ENCODE results near the gene KDM1B.
A peak's percentile ranks its signal among the peaks of the same experiment; 100 is the strongest.

The KDM1B gene

DNA sequence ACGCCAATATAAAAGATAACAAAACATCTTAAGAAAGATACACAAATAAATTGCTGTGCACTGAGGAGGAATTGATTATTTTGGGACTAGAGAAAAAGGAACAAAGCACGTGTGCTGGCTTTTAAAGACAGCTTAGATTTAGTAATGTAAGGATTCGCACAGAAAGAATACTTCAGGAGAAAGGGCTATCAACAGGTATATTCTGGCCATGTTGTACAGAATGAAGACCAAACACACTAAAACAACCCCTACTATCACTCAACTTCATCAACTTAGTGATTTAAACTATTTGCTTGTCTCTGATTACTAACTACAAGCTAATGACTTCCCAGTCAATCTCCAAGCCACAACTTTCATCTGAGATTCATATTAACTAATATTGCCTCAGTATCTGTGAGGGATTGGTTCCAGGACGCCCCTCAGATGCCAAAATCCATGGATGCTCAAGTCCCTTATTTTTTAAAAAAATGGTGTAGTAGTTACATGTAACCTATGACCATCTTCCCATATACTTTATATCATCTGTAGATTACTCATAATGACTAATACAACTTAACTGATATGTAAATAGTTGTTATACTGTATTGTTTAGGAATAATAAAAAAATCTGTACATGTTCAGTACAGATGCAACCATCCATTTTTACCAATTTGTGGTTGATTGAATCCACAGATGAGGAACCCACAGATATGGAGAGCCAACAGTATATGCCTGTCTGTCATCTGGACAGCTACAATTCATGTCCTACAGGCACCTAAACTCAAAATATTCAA is 104.6 kb downstream of the KDM1B start:
- H3K4me3 ChIP-seq (ENCODE audit: control insufficient read depth, low read depth, low read length), result no peak overlapping the region
- peak; percentile 35 for DNase-seq (ENCODE audit: low read depth)
- TF ChIP-seq, protein P1, sequence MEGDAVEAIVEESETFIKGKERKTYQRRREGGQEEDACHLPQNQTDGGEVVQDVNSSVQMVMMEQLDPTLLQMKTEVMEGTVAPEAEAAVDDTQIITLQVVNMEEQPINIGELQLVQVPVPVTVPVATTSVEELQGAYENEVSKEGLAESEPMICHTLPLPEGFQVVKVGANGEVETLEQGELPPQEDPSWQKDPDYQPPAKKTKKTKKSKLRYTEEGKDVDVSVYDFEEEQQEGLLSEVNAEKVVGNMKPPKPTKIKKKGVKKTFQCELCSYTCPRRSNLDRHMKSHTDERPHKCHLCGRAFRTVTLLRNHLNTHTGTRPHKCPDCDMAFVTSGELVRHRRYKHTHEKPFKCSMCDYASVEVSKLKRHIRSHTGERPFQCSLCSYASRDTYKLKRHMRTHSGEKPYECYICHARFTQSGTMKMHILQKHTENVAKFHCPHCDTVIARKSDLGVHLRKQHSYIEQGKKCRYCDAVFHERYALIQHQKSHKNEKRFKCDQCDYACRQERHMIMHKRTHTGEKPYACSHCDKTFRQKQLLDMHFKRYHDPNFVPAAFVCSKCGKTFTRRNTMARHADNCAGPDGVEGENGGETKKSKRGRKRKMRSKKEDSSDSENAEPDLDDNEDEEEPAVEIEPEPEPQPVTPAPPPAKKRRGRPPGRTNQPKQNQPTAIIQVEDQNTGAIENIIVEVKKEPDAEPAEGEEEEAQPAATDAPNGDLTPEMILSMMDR (conservative IDR thresholded peaks at IDR 0.05; ENCODE audit: control insufficient read depth, insufficient read depth, low read depth, low read length), result no peak

DNA sequence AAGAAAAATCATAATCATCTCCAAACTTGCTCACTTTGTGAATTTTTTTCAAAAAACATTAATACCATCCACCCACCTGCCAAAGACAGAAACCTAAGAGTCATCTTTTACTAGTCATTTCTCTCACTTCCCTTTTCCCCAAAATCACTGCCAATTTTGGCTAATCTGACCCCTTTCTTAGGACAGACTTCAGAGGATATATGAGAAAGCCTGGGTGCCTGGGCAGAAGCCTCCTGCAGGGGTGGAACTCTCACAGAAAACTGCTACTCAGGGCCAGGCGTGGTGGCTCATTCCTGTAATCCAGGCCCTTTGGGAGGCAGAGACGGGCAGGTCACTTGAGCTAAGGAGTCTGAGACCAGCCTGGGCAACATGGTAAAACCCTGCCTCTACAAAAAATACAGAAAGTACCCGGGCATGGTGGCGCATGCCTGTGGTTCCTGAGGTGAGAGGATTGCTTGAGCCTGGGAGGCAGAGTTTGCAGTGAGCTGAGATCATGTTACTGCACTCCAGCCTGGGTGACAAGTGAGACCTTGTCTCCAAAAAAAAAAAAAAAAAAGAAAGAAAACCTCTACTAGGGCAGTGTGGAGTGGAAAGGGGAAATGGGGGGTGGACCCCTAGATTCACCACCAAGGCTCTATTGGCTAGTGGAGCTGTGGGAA is 105.4 kb downstream of the KDM1B start:
- peak; percentile 65 for DNase-seq (ENCODE audit: low read depth)
- TF ChIP-seq, protein P1 (conservative IDR thresholded peaks at IDR 0.05; ENCODE audit: control insufficient read depth, insufficient read depth, low read depth, low read length), result no peak
- H3K4me3 ChIP-seq (ENCODE audit: control insufficient read depth, low read depth, low read length), result no peak overlapping the region

DNA sequence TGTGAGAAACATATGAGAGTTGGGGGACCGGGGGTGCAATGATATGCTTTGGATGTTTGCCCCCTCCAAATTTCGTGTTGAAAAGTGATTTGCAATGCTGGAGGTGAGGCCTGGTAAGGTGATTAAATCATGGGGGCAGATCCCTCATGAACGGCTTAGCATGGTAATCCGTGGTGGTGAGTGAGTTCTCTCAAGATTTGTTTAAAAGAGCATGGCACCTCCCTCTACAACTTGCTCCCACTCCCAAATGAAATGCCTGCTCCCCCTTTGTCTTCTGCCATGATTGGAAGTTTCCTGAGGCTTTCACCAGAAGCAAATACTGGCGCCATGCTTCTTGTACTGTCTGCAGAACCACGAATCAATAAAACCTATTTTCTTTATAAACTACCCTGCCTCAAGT is 106.7 kb downstream of the KDM1B start:
- DNase-seq (ENCODE audit: low read depth), result no peak
- H3K4me3 ChIP-seq (ENCODE audit: control insufficient read depth, low read depth, low read length), result no peak overlapping the region
- TF ChIP-seq, protein P1 (conservative IDR thresholded peaks at IDR 0.05; ENCODE audit: control insufficient read depth, insufficient read depth, low read depth, low read length), result no peak

DNA sequence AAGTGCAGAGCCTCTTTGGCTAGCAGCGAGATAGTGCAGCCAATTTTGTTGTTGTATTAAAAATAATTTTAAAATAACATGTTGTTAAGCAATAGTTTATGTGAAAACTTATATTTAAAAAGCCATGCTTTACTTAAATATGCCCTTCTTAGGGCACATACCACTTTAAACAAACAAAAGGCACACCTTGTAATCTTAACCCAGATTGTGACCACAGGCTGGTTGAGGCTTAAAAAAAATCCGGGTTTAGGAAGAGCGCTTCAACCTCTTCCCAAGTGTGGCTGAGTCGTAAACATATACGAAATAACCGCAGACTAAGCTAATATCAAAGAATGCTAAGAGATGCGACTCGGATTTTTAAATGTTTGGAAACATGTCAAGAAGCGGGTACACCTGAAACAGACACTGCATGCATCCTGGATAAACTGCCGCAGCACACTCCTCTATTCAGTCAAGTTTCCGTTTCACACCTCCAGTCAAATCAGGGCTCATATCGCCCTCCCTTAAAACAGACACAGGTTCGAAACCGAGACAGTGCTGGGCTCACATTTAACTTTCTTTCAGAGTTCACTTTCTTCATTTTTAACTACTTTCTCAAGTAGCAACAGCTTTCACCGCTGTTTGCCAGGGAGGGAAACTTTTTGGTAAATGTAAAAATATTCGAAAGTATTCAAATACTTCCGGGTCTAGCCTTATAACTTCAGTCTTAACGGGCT is 107.6 kb downstream of the KDM1B start:
- DNase-seq (ENCODE audit: low read depth), result peak; percentile 17
- TF ChIP-seq, protein P1 (conservative IDR thresholded peaks at IDR 0.05; ENCODE audit: control insufficient read depth, insufficient read depth, low read depth, low read length), result no peak
- peak overlapping the region; percentile 92 for H3K4me3 ChIP-seq (ENCODE audit: control insufficient read depth, low read depth, low read length)

DNA sequence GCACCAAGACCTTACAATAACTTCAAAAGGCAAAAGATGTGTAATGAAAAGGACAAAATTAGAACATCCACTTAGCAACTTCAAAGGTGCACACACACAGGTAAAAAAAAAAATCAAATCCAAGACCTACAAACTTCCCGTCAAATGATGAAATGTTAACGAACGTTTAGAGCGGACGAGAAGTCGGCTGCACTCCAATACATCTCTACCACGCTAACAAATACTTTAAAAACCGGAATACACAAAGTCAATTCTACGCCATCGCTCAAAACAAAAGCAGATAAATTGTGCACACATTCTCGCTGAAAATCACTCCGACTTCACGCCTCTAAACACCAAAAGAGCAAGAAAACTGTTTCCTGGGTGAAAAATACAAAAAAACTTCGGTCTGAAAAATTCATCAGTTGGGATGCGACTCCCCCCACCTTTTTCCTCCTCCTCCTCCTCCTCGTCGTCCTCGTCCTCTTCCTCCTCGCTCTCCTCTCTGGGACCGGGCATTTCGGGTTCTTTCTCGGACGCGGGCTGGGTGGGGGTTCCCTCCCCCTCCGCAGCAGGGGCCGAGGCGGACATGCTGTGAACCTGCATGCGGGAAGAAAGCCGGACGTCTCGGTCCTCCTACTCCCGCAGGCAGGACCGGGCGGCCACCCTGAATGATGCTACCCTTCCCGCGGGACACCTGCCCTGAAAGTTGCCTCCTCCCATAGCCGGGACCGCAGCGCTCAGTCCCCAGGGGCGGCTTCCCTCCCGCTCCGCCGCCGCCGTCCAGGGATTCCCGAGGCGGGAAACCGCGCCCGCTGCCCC is 108.4 kb downstream of the KDM1B start:
- TF ChIP-seq, protein P1 (conservative IDR thresholded peaks at IDR 0.05; ENCODE audit: control insufficient read depth, insufficient read depth, low read depth, low read length), result no peak
- peak; percentile 19 for DNase-seq (ENCODE audit: low read depth)
- peak overlapping the region; percentile 92 for H3K4me3 ChIP-seq (ENCODE audit: control insufficient read depth, low read depth, low read length)

Measured in fibroblast of mammary gland (primary cell).